Stimulated activated CD8-positive, alpha-beta memory T cell treated with anti-CD3 and anti-CD28 coated beads, Interleukin-15, amount 100 ng/mL, for 24 hours (primary cell): ENCODE measurements around the gene ZNF304.
"Not testable (repeated sequence)": the region's sequence is repeated elsewhere in the genome, so short reads cannot be mapped to it uniquely, and the experiment has no call there.

Source experiments
- DNase-seq: peaks from one replicate; pipeline ENCODE4 v3.0.0-alpha.2; 2020; ENCODE audit warnings: low read depth

The ZNF304 gene

GRCh38 chr19:57362419-57362818 lies 11.3 kb downstream of the ZNF304 start:
- no peak for DNase-seq

- peak; percentile 95 for DNase-seq
These were observed 12.1 kb downstream of the ZNF304 start, which contains the start of the genes TRAPPC2B and ZNF547 for GRCh38 chr19:57362997-57363687. Gene TRAPPC2B (plus strand): TSS chr19:57363551. CDS start chr19:57364834, 1,283 bp downstream. Gene ZNF547 (plus strand): TSS chr19:57363551. CDS start chr19:57368556, 5,005 bp downstream.

GRCh38 chr19:57363688-57364181 lies 12.7 kb downstream of the ZNF304 start:
- DNase-seq = no peak

GRCh38 chr19:57366776-57367175 lies 15.7 kb downstream of the ZNF304 start:
- DNase-seq = no peak

- no peak for DNase-seq
These were observed 23.1 kb downstream of the ZNF304 start for GRCh38 chr19:57374179-57374578.

GRCh38 chr19:57374647-57375046 lies 23.6 kb downstream of the ZNF304 start:
- not testable (repeated sequence) for DNase-seq

- DNase-seq = no peak
These were observed 25.1 kb downstream of the ZNF304 start for GRCh38 chr19:57376151-57376550.

GRCh38 chr19:57377498-57378146 lies 26.6 kb downstream of the ZNF304 start:
- no peak for DNase-seq

GRCh38 chr19:57380923-57381322 lies 29.9 kb downstream of the ZNF304 start:
- no peak for DNase-seq

- no peak for DNase-seq
These were observed 31.9 kb downstream of the ZNF304 start for GRCh38 chr19:57382806-57383488.

GRCh38 chr19:57389194-57389729 lies 38.2 kb downstream of the ZNF304 start:
- no peak for DNase-seq

GRCh38 chr19:57389730-57390598 lies 38.9 kb downstream of the ZNF304 start, which contains the start of gene ZNF548:
Gene ZNF548 (plus strand): TSS chr19:57389854. CDS start chr19:57390100, 246 bp downstream.
- peak; percentile 97 for DNase-seq

- no peak for DNase-seq
These were observed 44.6 kb downstream of the ZNF304 start for GRCh38 chr19:57395710-57396109.

- DNase-seq = no peak
These were observed 47.8 kb downstream of the ZNF304 start for GRCh38 chr19:57398868-57399267.

GRCh38 chr19:57403737-57404563 lies 52.9 kb downstream of the ZNF304 start:
- no peak for DNase-seq

- peak; percentile 26 for DNase-seq
These were observed 55.5 kb downstream of the ZNF304 start for GRCh38 chr19:57406516-57407123.
